Heart left ventricle (tissue), 13 donors: ENCODE data around the gene PRKAR1B.

Experiments
- POLR2A ChIP-seq, 2 donors: fragments of 450-650 bp; IDR thresholded peaks; one replicate each; pipeline ENCODE4 v1.6.1; 2017; ENCODE audit warnings: antibody characterized with exemption in 2 of 2, mild to moderate bottlenecking in 2 of 2, moderate library complexity in 2 of 2
- TF ChIP-seq, protein P1 (sequence below), 12 donors: fragments of 200-600 bp; sonication (generic) in 4 of 12; IDR thresholded peaks; one replicate each; pipeline versions ENCODE4 v1.5.0 to v1.8.0; 2018 to 2022; ENCODE audit warnings: antibody characterized with exemption in 12 of 12, mild to moderate bottlenecking in 5 of 12
- donor health status: ischemic (EF 13 %, LVEDD 7.1; RV severe dilation, severe dysfunction).
- donor health status: DM: no; HTN: yes; CAD: no.
- donor health status: DM: no; HTN: no; CAD: no.
- donor health status: ischemic (EF 25% LVEDD 6.9; RV normal size, moderate dysfunction).
- donor health status: ischemic (EF 25% LVEDD 5.7; RV mildly dilated, moderate dysfunction).
- donor health status: ischemic (EF 35%, LVEDD 5.7; RV mildly dilated, moderate dysfunction).
- donor health status: nonischemic (EF 11% LVEDD 7.7; RV severe dilation, severe dysfunction).
- donor health status: DM: yes; HTN: yes; CAD: no.
- donor health status: PGD.
- donor health status: ischemic (EF 29% LVEDD 5.4; RV normal size, mild dysfunction).
- donor health status: nonischemic (EF 23%, LVEDD 6.1; RV moderate dilation, normal function).

DNA sequence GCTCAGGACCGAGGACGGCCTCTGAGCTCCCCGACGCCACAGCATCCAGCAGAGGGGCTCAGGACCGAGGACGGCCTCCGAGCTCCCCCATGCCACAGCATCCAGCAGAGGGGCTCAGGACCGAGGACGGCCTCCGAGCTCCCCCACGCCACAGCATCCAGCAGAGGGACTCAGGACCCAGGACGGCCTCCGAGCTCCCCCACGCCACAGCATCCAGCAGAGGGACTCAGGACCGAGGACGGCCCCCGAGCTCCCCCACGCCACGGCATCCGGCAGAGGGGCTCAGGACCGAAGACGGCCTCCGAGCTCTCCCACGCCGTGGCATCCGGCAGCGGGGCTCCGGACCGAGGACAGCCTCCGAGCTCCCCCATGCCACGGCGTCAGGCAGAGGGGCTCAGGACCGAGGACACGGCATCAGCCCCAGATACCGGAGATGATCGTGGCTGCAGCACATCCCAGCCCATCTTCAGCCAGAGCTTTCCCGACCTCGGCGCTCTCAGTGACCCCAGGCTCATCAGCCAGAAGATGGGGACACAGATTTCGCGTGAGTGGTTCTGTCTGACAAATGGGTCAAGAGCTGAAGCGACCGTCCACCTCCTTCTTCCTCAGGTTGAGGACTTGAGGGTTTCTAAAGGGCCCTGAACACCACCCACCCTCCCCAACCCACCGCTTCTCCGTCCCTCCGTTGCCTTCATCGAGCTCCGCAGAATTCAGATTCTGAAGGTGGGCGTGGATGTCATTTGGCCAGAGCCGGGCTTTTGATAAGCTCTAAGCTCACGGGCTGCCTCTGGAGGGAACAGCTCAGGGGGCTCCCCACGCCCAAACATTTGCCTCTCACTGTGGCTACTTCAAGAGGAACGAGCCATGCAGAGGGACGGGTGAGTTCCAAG, 56.3 kb downstream of the PRKAR1B start:
- TF ChIP-seq, protein P1, sequence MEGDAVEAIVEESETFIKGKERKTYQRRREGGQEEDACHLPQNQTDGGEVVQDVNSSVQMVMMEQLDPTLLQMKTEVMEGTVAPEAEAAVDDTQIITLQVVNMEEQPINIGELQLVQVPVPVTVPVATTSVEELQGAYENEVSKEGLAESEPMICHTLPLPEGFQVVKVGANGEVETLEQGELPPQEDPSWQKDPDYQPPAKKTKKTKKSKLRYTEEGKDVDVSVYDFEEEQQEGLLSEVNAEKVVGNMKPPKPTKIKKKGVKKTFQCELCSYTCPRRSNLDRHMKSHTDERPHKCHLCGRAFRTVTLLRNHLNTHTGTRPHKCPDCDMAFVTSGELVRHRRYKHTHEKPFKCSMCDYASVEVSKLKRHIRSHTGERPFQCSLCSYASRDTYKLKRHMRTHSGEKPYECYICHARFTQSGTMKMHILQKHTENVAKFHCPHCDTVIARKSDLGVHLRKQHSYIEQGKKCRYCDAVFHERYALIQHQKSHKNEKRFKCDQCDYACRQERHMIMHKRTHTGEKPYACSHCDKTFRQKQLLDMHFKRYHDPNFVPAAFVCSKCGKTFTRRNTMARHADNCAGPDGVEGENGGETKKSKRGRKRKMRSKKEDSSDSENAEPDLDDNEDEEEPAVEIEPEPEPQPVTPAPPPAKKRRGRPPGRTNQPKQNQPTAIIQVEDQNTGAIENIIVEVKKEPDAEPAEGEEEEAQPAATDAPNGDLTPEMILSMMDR (IDR thresholded peaks at IDR 0.05): no peak
- TF ChIP-seq POLR2A (IDR thresholded peaks at IDR 0.05): no peak
